ENCODE measurements around the gene EDEM3. TPM values are rescaled to one million over a fixed set of nuclear protein-coding genes. Genes with fewer than 3 reads are reported as not detected.
A peak's percentile ranks its signal among the peaks of the same experiment; 100 is the strongest.

EDEM3 gene
- total RNA-seq, 5 donors from 2014 or later (not counting 1 experiment from before 2014, with no cell fraction given), result 21.0 to 44.1 (median 39.1) TPM

- Mint-ChIP-seq H3K9me3 (no peaks in the 10 kb centered on the region), H3K27me3 (no peaks in the 10 kb centered on the region), H3K4me1 (no peaks in the 10 kb centered on the region), H3K27ac (peak overlapping the region; percentile 12 to 26), H3K36me3 (peaks cover 59% of the 10 kb centered on the region), H3K4me3 (no peak overlapping the region)
- Histone ChIP-seq H3K4me1 (ENCODE audit: control insufficient read depth in 1 of 2, extremely low read depth in 1 of 2, insufficient read depth in 2 of 2, low read length in 2 of 2) (no peaks in the 10 kb centered on the region), H3K27ac (ENCODE audit: low read length) (no peak overlapping the region), H3K9me3 (no peaks in the 10 kb centered on the region), H3K27me3 (replicated peaks in 1 of 2; ENCODE audit: control insufficient read depth in 2 of 2, extremely low read depth in 1 of 2, insufficient read depth in 2 of 2, low read length in 1 of 2) (no peaks in the 10 kb centered on the region), H3K36me3 (ENCODE audit: control insufficient read depth in 2 of 2, extremely low read depth in 1 of 2, insufficient read depth in 1 of 2, low read length in 1 of 2) (peaks cover 3 to 86% of the 10 kb centered on the region in 2 donors), H3K4me3 (ENCODE audit: control insufficient read depth in 1 of 2, extremely low read depth in 1 of 2, low read length in 1 of 2) (no peak overlapping the region)
- ATAC-seq (replicated peaks in 1 of 4) (no peak), DNase-seq (no peak)
- ChIA-PET POLR2A (interaction anchor here in 1 of 2 donors (0.6 kb wide), 1 partner anchor 1113 kb away, joined by 4 read pairs; no protein-coding TSS in a partner anchor), CTCF (no interaction called here)
Measured at GRCh38 chr1:184709418-184709817, 45.2 kb downstream of the EDEM3 start.

DNA sequence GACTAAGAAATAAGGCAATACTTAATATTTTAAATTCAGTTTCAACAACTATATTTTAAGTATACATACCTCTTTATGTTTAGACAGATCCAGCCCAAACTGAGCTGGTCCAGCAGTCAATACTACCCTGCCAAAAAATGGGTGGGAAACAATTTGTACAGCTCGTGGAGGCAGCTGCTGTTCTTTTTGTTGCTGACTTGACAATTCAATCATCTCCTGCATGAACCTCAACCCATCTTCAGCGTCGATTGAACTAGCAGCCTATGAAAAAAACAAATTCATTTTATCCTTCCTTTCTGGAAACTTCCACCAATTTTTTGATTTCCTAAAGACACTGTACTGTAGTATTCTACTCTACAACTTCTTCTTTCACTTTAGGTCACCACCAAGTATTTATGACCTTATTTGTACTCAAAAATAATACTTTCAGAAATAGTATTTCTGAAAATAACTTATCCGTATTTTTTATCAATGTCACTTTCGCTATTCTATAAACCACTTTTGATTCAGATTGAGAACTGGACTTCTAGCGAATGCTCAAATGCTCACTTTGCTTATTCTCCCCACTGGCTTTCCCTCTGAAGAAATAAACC is 46.5 kb downstream of the EDEM3 start:
- Histone ChIP-seq H3K36me3 (ENCODE audit: control insufficient read depth in 2 of 2, extremely low read depth in 1 of 2, insufficient read depth in 1 of 2, low read length in 1 of 2) (peaks cover 3 to 85% of the 10 kb centered on the region in 2 donors), H3K4me3 (ENCODE audit: control insufficient read depth in 1 of 2, extremely low read depth in 1 of 2, low read length in 1 of 2) (no peak overlapping the region), H3K27me3 (replicated peaks in 1 of 2; ENCODE audit: control insufficient read depth in 2 of 2, extremely low read depth in 1 of 2, insufficient read depth in 2 of 2, low read length in 1 of 2) (no peaks in the 10 kb centered on the region), H3K4me1 (ENCODE audit: control insufficient read depth in 1 of 2, extremely low read depth in 1 of 2, insufficient read depth in 2 of 2, low read length in 2 of 2) (no peaks in the 10 kb centered on the region), H3K27ac (ENCODE audit: low read length) (no peak overlapping the region), H3K9me3 (no peaks in the 10 kb centered on the region)
- no peak for ATAC-seq (replicated peaks in 1 of 4)
- peak overlapping the region in 1 of 2 donors; percentile 34 for H3K27ac Mint-ChIP-seq
- ChIA-PET POLR2A (interaction anchor here in 1 of 2 donors (0.6 kb wide), 1 partner anchor 11 kb away, joined by 4 read pairs; no protein-coding TSS in a partner anchor), CTCF (no interaction called here)
- WGBS (ENCODE audit: insufficient coverage), result 82% methylated on average over 6 of the region's 6 CpGs
- H3K4me1 Mint-ChIP-seq, result no peaks in the 10 kb centered on the region
- peaks cover 55% of the 10 kb centered on the region for H3K36me3 Mint-ChIP-seq
- DNase-seq, result no peak
- no peak overlapping the region for H3K4me3 Mint-ChIP-seq
- H3K27me3 Mint-ChIP-seq, result no peaks in the 10 kb centered on the region
- H3K9me3 Mint-ChIP-seq, result no peaks in the 10 kb centered on the region

- Histone ChIP-seq H3K36me3 (ENCODE audit: control insufficient read depth in 2 of 2, extremely low read depth in 1 of 2, insufficient read depth in 1 of 2, low read length in 1 of 2) (peaks cover 0 to 86% of the 10 kb centered on the region in 2 donors), H3K27ac (ENCODE audit: low read length) (no peak overlapping the region), H3K9me3 (no peaks in the 10 kb centered on the region), H3K4me3 (ENCODE audit: control insufficient read depth in 1 of 2, extremely low read depth in 1 of 2, low read length in 1 of 2) (no peak overlapping the region), H3K4me1 (ENCODE audit: control insufficient read depth in 1 of 2, extremely low read depth in 1 of 2, insufficient read depth in 2 of 2, low read length in 2 of 2) (no peaks in the 10 kb centered on the region), H3K27me3 (replicated peaks in 1 of 2; ENCODE audit: control insufficient read depth in 2 of 2, extremely low read depth in 1 of 2, insufficient read depth in 2 of 2, low read length in 1 of 2) (no peaks in the 10 kb centered on the region)
- H3K4me1 Mint-ChIP-seq, result peaks cover 0 to 5% (median 3%) of the 10 kb centered on the region in 3 donors
- DNase-seq (no peak), ATAC-seq (replicated peaks in 1 of 4) (no peak)
- no peaks in the 10 kb centered on the region for H3K27me3 Mint-ChIP-seq
- H3K9me3 Mint-ChIP-seq, result no peaks in the 10 kb centered on the region
- peaks cover 60% of the 10 kb centered on the region for H3K36me3 Mint-ChIP-seq
- ChIA-PET CTCF (interaction anchor here in 1 of 2 donors (0.6 kb wide), 1 partner anchor 464 kb away, joined by 3 read pairs; no protein-coding TSS in a partner anchor), POLR2A (no interaction called here)
- WGBS (ENCODE audit: insufficient coverage), result no CpG with 5 or more reads among the region's 1 CpG
- H3K4me3 Mint-ChIP-seq, result no peak overlapping the region
- H3K27ac Mint-ChIP-seq, result no peak overlapping the region
Measured at GRCh38 chr1:184705271-184705670, 49.4 kb downstream of the EDEM3 start.

GRCh38 chr1:184701816-184702215 is 52.8 kb downstream of the EDEM3 start:
- WGBS (ENCODE audit: insufficient coverage), result no CpG with 5 or more reads among the region's 1 CpG
- ATAC-seq (replicated peaks in 1 of 4) (no peak), DNase-seq (no peak)
- Histone ChIP-seq H3K4me1 (ENCODE audit: control insufficient read depth in 1 of 2, extremely low read depth in 1 of 2, insufficient read depth in 2 of 2, low read length in 2 of 2) (no peaks in the 10 kb centered on the region), H3K9me3 (no peaks in the 10 kb centered on the region), H3K27me3 (replicated peaks in 1 of 2; ENCODE audit: control insufficient read depth in 2 of 2, extremely low read depth in 1 of 2, insufficient read depth in 2 of 2, low read length in 1 of 2) (no peaks in the 10 kb centered on the region), H3K36me3 (ENCODE audit: control insufficient read depth in 2 of 2, extremely low read depth in 1 of 2, insufficient read depth in 1 of 2, low read length in 1 of 2) (peaks cover 0 to 74% of the 10 kb centered on the region in 2 donors), H3K4me3 (ENCODE audit: control insufficient read depth in 1 of 2, extremely low read depth in 1 of 2, low read length in 1 of 2) (no peak overlapping the region), H3K27ac (ENCODE audit: low read length) (no peak overlapping the region)
- Mint-ChIP-seq H3K27ac (peak overlapping the region in 1 of 2 donors; percentile 16), H3K9me3 (no peaks in the 10 kb centered on the region), H3K4me1 (peaks cover 9 to 12% (median 12%) of the 10 kb centered on the region in 3 donors), H3K4me3 (no peak overlapping the region), H3K36me3 (peaks cover 52% of the 10 kb centered on the region), H3K27me3 (no peaks in the 10 kb centered on the region)
- ChIA-PET CTCF (no interaction called here), POLR2A (interaction anchor here in 1 of 2 donors (0.5 kb wide), 1 partner anchor 13 kb away, joined by 3 read pairs; no protein-coding TSS in a partner anchor)

GRCh38 chr1:184698969-184699368 is 55.7 kb downstream of the EDEM3 start:
- CTCF ChIA-PET, result no interaction called here
- WGBS (ENCODE audit: insufficient coverage), result no CpG with 5 or more reads among the region's 1 CpG

DNA sequence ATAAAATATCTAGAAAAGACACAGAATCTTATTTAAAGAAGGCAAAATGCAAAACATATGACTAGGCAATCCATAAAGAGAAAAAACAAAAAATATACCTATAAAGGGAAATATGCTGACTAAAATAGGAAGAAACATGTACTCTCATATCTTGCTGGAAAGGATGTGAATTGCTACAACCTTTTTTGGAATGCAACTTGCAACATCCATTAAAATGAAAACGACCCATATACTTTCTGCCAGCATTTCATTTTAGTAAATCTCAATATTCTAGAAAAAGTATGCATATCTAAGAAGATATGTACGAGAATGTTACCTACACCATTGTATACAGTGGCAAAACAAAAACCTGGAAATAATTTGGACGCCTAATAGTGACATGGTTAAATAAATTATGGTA is 56.6 kb downstream of the EDEM3 start:
- CTCF ChIA-PET, result no interaction called here
- DNase-seq (no peak), ATAC-seq (replicated peaks in 1 of 4) (no peak)
- H3K4me3 Mint-ChIP-seq, result no peak overlapping the region
- H3K27me3 Mint-ChIP-seq, result no peaks in the 10 kb centered on the region
- H3K27ac ChIP-seq (ENCODE audit: low read length), result no peak overlapping the region
- H3K4me1 ChIP-seq (ENCODE audit: control insufficient read depth in 1 of 2, extremely low read depth in 1 of 2, insufficient read depth in 2 of 2, low read length in 2 of 2), result no peaks in the 10 kb centered on the region
- no peaks in the 10 kb centered on the region for H3K9me3 Mint-ChIP-seq
- H3K27me3 ChIP-seq (replicated peaks in 1 of 2; ENCODE audit: control insufficient read depth in 2 of 2, extremely low read depth in 1 of 2, insufficient read depth in 2 of 2, low read length in 1 of 2), result no peaks in the 10 kb centered on the region
- no peaks in the 10 kb centered on the region for H3K9me3 ChIP-seq
- POLR2A ChIA-PET, result interaction anchor here in 1 of 2 donors (0.6 kb wide), 1 partner anchor 14 kb away, joined by 3 read pairs; no protein-coding TSS in a partner anchor
- WGBS (ENCODE audit: insufficient coverage), result no CpG with 5 or more reads among the region's 3 CpGs
- no peak overlapping the region for H3K4me3 ChIP-seq (ENCODE audit: control insufficient read depth in 1 of 2, extremely low read depth in 1 of 2, low read length in 1 of 2)
- H3K27ac Mint-ChIP-seq, result peak overlapping the region in 1 of 2 donors; percentile 39
- peaks cover 15 to 17% (median 17%) of the 10 kb centered on the region in 3 donors for H3K4me1 Mint-ChIP-seq
- peaks cover 3 to 73% of the 10 kb centered on the region in 2 donors for H3K36me3 ChIP-seq (ENCODE audit: control insufficient read depth in 2 of 2, extremely low read depth in 1 of 2, insufficient read depth in 1 of 2, low read length in 1 of 2)
- H3K36me3 Mint-ChIP-seq, result peaks cover 62% of the 10 kb centered on the region

More at GRCh38 chr1:184698969-184699368, 55.7 kb downstream of the EDEM3 start:
- Histone ChIP-seq H3K9me3 (no peaks in the 10 kb centered on the region), H3K4me1 (ENCODE audit: control insufficient read depth in 1 of 2, extremely low read depth in 1 of 2, insufficient read depth in 2 of 2, low read length in 2 of 2) (no peaks in the 10 kb centered on the region), H3K36me3 (ENCODE audit: control insufficient read depth in 2 of 2, extremely low read depth in 1 of 2, insufficient read depth in 1 of 2, low read length in 1 of 2) (peaks cover 3 to 72% of the 10 kb centered on the region in 2 donors), H3K27ac (ENCODE audit: low read length) (no peak overlapping the region), H3K4me3 (ENCODE audit: control insufficient read depth in 1 of 2, extremely low read depth in 1 of 2, low read length in 1 of 2) (no peak overlapping the region), H3K27me3 (replicated peaks in 1 of 2; ENCODE audit: control insufficient read depth in 2 of 2, extremely low read depth in 1 of 2, insufficient read depth in 2 of 2, low read length in 1 of 2) (no peaks in the 10 kb centered on the region)
- no peaks in the 10 kb centered on the region for H3K27me3 Mint-ChIP-seq
- no peak for ATAC-seq (replicated peaks in 1 of 4)
- no peaks in the 10 kb centered on the region for H3K9me3 Mint-ChIP-seq
- peak overlapping the region in 1 of 2 donors; percentile 72 for H3K27ac Mint-ChIP-seq
- H3K4me1 Mint-ChIP-seq, result peaks cover 15 to 17% (median 17%) of the 10 kb centered on the region in 3 donors
- DNase-seq, result no peak
- POLR2A ChIA-PET, result no interaction called here
- H3K36me3 Mint-ChIP-seq, result peaks cover 57% of the 10 kb centered on the region
- no peak overlapping the region for H3K4me3 Mint-ChIP-seq

Measured in T-cell (primary cell).